Lung microvascular endothelial cell (primary cell): ENCODE data around the gene CLSTN2. TPM values are rescaled to one million over a fixed set of nuclear protein-coding genes. Genes with fewer than 3 reads are reported as not detected.
A peak's percentile ranks its signal among the peaks of the same experiment; 100 is the strongest.

Experiments used
- DNase-seq, 2 donors: peaks; one replicate each; pipeline versions ENCODE4 v3.0.0 to v3.0.0-alpha.2; 2010; ENCODE audit warnings: low read depth in 2 of 2
- total RNA-seq: library from RNA; depleted of rRNA; stranded (reverse); fragments of >200 nt; gene quantifications from 2 replicates; pipeline ENCODE4 v1.2.1, GENCODE V29; 2014

The CLSTN2 gene
- total RNA-seq, 1 donor from 2014 or later = 0.20 TPM

DNA sequence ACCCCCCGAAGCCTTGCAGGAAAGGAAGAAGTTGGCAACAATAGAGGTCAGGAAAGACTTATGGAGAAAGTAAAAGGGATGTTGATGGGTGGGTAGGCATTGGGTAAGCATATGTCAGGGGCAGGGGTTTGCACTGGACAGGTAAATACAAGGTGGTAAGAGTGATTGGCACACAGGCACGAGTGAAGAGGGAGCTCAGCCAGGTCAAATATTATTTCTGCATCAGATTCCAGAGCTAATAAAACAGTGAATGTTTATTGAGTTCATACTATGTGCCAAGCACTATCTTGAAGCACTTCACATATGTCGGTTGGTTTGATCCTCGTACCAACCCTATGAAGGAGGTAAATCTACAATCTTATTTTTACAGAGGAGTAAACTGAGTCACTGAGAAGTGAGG, 6.6 kb downstream of the CLSTN2 start:
- DNase-seq = no peak

DNA sequence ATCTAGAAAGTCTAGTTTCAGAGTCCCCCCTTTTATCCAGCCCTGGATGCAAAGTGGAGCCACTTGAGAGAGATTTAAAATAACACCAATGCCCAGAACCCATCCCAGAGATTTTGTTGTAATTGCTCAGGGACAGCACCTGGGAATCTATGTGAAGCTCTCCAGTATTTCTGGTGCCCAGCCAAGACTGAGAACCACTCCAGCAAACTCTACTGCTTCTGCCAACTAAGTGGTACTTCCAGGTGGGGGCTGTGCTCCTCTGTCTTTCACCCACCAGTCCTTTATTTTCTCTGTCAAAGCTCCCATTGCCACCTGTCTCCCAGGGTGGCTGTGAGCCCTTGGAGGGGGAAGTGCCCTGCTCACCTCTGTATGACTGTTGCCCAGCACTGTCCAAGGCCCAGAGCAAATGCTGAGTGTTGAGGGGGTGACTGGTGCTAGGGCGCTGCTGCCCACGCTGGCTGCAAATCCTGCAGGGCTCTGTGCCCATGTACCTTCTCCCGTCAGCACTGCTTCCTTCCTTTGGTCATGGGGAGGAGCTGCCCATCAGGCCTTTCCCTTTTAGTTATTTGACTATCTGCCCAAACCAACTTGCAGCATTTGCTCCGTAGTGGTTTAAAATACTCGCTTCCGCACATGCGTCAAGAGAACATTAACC, 9.4 kb downstream of the CLSTN2 start:
- no peak for DNase-seq

DNA sequence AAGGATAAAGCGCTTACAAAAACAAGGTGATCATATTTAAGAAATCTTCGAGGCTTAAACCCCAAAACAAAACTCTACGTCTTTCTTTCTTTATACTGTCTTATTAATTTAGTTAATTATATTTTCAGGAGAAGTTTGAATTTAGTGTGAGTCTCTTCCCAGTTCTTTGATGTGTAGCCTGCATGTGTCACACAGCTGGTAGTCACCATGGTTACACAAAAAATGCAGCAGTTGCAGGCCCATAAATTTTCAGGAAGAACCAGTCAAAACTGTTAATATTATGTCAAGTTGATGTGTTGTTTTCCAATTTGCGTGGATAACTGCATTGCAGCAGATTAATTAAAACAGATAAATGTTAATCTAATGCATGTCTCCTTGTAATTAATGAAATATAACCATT, 10.4 kb downstream of the CLSTN2 start:
- DNase-seq = no peak

DNA sequence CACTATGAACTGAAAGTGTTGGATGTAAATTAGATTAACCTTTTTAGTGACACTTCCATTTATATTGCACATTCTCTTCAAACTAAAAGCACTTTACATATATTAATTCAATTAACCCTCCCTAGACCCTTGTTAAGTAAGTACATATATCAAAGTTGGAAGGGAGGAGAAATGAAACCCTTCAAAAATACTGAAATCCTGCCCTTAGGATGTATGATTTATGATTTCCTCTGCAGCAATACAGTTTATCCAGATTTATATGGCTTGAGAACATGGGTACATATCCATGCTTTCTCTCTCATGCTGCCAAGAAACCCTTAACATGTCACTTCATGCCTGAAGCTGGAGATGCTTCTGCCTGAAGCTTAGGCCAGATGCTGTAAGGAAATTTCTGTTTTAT, 11.0 kb downstream of the CLSTN2 start:
- DNase-seq = no peak

DNA sequence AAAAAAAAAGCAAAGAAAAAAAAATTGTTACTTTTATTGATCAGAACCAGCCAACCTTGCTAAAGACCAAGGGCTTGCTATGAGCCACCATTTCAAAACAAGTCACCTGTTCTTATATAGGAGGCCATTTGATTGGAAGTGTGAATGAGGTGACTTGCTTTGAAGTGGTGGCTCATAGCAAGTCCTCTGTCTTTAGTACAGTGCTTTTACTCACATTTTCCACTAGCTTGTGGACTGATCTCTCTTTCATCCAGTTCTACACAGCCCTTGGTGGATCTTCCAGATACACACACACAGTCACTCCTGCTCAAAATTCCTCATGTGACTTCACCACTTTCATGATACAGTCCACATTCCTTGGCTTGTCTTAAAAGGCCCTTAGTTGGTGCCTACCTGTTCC, 13.5 kb downstream of the CLSTN2 start:
- DNase-seq = no peak

DNA sequence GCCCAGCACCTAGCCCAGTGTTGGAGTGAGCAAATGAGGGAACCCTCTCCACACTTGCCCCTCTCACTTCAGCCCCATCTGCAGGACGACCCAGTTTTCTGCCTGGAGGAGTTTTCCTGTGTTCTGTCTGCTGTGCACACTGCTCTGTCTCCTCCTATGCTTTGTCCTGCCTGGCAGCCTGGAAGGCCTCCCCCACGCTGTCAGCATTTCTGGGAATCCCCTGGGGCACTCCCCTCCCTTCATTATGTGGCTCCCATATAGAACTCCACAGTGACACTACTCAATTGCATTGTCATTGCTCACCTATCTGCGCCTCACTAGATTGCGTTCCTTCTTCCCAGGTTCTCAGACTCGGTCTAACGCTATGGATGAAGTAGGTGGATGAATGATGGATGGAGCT, 13.9 kb downstream of the CLSTN2 start:
- DNase-seq = no peak

DNA sequence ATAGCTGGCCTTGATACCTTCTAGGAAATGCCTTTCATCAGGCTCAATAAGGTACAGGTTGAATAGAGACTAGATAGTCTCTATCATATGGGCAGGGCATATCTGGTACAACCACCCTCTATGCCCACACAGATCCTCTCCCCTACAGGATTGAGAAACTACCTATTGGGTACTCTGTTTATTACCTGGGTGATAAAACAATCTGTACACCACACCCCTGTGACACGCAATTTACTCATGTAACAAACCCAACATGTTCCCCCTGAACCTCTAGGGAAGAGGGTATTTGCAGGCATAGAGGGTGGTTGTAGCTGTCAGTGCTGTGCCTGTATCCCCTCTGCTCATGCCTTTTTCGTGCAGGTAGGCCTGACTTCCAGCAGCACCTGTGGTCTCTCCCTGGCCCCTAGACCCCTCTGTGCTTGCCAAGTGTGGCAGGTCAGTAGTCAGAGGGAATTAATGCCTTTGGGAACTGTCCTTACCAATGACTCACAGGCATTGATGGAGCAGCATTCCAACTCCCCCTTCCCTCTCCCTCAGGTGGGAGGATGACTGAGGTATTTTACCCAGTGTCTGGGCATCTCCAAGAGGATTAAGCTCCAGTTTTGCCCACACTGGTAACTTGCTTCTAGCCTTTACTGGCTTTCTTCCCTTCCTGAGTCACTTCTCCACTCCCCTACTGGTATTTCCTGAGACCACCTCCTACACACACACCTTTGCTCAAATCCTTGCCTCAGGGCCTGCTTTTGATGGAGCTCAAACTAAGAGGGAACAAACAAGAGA, 18.3 kb downstream of the CLSTN2 start:
- DNase-seq = no peak

DNA sequence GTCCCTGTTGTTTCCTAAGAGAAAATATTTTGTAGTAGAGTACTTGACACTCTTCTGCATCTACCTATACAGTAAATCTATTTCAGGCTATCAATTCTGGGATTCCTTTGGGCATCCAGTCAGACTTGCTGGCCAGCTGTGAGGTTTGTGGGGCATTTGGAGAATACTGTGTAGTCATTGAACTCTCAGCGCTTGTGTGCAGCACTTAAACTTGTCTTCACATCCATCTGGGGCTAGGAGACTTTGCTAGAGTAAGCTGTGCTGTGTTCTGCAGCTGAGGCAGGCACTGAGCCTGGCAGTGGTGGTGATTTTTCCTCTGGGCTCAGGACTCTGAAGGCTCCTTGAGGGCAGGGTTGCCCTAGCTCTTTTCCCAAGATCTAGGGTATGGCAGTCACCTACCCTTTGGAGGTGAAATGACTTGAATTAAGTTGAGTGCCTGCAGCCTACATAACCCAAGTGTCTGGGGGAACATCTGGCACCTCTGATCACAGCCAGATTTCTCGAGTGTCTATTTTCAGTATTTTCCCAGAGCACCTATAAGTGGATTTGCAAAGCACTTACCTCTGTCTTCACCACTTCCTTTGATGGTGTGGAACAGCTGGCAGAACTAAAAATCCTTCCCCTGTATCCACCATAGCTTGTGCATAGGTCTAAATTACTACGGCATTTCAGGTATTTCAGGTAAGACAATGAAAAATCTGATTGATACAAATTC, 19.3 kb downstream of the CLSTN2 start:
- no peak for DNase-seq

DNA sequence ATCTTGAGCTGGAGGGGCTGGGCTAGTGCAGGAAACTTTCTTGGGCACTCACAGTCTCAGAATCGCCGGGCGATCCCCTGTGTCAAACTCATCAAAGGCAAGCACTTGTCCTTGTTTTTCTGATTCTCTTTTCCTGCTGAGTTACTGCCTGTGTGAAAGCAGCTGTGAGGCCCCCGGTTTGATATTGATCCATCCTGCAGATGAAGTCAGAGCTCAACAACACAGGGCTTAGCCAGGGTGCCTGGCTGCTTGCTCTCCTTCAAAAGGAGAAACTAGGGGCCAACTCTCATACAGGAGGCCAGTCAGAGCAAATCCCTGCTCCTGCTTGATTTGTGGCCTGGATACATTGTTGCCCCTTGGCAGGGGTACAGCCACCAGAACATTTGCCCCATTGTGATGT, 22.9 kb downstream of the CLSTN2 start:
- no peak for DNase-seq

DNA sequence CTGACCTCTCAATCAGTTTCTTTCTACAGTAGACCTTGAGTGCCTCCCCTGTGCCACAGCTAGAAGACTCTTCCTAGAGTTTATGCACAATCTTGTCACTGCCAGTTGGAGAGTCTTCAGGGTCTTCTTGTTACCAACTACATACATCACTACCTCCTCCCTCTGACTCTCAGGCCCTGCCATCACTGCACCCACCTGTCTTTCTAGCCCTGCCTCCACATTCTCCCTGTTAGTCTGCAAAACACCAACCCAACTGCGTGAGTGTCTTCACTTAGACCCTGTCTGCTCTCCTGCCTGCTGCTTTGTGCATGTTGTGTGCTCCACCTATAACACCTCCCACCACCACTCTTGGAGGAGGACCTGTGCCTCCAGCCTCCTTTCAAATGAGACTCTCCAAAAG, 34.4 kb downstream of the CLSTN2 start:
- no peak for DNase-seq

DNA sequence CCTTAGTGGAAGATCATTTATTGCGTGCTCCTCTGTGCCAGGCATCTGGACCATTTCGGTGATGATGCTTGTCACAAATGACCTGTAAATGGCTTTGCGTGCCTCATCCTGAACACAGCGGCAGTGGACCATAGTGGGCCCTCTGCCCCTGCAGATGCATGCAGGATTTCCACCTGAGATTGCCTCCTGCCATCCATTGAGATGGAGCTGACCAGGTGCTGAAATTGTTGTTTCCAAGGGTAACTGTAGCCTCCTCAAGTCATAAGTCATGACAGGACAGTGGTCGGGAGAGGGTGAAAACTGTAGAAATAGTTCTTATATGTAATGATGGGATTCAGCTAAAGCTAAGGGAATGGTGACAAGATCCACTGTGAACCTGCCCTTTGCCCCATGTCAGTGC, 35.5 kb downstream of the CLSTN2 start:
- DNase-seq = no peak

DNA sequence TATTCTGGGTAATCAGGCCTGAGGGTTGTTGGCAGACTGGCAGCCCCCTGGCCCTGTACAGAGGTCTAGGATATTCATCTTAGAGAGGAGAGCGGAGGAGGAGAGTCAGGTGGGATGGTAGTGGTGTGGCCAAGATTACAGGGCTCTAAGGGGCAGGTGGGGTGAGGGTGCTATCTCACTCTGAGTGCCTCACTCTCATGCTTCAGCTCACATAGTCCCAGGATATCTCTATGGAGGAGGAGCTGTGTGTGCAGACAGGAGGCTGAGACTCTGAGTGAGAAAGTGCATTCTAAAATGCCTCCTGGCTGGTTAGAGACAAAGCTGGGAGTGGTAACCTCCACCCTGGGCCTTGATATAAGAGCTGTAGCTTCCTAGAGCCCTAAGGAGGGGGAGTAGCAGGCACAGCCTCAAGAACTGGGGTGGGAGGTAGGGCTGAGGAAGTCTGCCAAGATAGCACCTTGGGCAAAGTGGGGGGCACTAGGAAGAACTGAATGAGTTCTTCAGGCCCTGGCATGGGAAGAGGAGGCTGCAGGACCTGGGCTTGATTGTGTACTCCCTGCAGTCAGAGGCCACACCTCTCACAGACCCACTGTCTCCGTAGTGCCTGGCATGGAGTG, 39.9 kb downstream of the CLSTN2 start:
- no peak for DNase-seq

DNA sequence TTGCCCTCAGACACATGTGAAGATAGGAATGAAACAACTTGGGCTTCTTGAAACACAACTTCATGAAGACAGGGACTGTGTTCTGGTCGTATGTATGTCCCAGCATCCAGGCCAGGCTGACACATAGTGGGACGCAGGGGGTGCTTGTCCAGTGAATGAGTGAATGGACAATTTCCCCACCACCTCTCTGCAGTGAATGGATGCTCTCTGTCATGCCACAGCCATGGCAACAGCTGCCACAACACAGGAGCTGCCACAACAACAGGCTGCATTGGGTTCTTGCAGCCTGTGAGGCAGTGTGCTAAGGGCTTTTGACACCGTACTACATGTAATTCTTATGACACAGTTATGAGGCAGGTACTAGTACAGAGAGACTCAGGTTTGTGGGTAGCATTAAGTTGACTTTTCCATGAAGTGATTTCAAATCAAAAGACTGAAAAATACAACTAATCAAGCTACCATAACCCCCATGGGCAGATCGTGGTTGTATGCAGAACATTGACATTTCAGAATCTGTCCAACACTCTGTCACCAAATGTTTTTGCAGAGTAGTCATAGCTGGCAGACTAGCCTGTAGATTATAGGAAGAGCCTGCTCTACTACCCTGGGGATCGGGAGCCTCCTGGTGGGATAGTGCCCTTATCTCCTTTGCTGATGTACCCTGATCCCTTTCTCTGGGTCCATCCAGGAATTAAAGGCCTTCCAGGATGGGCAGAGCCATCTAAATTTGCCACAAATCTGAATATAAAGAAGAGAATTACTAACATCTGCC, 40.8 kb downstream of the CLSTN2 start:
- DNase-seq = no peak

DNA sequence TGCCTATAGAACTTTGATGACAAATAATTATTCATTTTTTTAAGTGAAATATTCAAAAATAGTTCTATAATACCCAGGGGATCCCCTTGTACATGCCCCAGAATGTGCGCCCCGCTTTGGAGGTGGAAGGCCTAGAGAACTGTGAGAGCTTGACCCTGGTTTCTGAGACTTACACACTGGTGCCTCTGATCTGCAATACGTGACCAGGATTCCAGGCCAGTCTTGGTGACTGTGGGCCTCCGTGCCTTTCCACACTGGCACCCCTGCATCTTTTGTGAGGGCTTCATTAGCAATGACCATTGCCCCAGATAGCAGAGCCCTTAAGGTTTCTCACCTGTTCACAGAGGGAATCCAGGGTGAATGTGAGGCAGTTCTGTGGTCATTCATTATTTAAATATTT, 44.0 kb downstream of the CLSTN2 start:
- DNase-seq = no peak

DNA sequence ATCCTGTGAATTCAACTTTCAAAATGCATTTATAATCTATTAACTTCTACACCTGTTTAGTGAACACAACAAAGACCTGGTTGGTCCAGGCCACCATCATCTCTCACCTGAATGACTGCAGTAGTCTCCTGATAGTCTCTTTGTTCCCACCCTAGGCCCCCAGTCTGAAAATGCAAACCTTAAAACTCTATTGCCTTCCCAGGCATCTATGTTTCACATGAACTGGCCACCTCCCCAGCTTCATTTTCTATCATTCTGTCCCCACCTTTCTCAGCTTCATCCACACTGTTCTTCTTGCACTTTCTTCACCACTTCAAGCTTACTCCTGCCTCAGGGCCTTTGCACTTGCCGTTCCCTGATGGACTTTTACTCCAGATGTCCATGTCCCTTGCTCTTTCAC, 45.0 kb downstream of the CLSTN2 start:
- DNase-seq = no peak

DNA sequence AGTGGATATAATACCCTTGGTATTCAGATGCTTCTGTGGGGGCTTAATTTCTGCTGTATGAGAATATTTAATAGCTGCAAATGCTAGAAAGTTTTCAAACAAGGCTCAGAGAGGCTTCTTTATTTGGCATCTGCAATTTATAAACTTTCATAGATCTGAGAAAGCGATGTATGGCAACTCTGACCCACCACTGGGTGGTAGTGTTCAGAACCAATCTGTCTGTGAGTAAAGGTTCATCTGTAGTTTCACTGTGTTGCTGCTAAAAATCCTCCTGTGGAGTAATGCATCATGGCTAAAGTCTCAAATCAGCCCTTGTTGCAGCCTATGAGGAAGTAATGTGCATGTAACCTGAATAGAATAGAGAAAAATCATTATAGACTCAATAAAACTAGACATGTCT, 47.4 kb downstream of the CLSTN2 start:
- peak in 1 of 2 donors; percentile 5 for DNase-seq

DNA sequence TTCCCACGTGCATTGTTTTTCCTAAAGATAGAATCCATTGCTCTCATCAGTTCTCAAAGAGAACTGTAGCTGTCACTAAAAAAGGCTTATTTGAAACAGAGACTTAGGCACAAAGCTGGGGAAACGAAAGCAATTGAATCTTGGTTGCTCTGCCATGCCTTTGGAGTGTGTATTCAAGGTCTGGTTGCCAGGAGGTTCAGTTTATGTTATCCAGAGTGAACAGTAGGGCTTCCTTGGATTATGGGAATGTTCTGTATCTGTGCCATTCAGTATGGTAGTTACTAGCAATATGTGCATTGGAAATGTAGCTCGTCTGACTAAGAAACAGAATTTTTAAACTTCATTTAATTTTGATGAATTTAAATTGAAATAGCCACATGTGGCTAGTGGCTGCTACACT, 50.6 kb downstream of the CLSTN2 start:
- DNase-seq = no peak

DNA sequence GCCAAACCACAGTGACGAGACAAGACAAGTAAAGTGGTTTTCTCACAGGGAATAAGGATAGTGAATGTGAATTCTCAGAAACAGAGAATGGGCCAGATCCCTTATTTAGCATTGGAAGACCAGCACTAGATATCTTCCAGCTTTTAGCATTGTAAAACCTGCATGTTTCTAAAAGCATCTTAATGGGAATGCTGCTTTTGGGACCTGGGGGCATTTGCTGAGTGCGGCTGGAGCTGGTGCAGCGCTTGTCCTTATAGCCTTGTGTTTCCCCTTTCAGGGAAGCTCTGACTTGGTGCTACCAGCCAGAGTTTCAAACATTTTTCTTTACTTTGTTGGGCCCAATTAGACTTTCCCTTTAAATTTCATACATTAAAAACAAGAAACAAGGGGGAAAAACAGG, 52.9 kb downstream of the CLSTN2 start:
- DNase-seq = no peak

DNA sequence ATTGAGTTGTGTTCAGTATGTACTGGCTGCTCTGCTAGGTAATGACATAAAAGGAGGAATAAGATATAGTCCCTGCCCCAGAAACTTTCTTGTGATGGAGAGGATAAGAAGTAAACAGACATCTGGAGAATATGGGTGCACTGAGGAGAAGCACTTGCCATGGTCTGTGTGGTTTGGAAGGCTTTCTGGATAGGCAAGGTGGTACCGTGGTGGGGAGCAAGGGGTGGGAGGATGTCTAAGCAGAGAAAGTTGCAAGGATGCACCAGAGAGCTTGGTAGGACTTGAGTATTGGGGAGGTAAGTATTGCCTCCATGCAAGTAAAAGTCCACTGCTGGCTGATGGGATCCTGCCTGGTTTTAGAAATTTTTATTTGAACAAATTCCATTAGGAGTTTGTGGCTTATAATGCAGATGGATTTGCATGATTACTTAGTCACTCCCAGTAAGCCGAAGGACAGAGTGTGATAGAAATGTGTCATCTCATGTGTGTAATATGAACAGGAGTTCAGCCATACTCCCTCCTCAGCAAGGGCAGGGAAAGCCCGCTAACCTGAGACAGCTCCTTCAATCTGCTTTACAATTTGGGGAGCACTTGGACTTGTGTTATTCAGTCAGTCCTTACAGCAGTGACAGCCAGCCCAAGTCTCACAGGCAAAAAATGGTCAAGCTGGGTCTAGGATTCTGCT, 53.6 kb downstream of the CLSTN2 start:
- no peak for DNase-seq

DNA sequence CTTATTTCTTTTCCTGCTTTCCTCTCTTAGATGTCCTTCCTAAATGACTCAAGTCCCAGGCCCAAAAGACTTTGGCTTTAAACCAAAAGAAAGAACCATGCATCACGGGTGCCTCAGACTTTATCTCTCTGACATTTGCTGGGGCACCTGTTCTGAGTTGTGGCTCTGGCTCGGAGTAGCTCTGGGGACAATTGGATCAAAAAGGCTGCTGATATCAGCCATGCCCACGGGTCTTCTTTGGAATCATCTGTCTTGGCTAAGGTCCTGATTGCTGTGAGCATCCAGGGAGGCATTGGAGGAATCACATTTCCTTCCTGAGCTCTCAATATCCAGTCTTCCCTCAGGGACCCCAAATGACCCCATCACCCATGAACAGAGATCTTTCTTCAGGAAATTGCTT, 59.9 kb downstream of the CLSTN2 start:
- DNase-seq = no peak

DNA sequence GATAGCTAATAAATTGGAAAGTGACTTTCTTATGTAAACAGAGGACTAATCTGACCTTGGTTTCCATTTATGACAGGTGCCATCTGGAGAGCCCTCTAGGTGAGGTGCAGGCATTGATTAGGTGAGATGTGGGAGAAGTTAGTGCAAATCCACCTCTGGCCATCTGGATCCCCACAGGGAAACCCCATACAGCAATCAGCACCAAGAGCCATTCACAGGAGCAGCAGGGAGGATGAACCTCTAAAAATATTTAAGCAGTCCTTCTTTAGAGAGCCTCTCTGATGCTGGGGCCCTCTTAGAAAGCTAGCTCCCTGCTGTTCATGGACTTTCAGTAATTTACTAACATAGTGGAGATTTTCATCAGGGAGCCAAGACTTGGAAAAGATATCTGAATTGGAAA, 69.3 kb downstream of the CLSTN2 start:
- DNase-seq = no peak
